Measurements from ENCODE around the gene EDAR.

DNA sequence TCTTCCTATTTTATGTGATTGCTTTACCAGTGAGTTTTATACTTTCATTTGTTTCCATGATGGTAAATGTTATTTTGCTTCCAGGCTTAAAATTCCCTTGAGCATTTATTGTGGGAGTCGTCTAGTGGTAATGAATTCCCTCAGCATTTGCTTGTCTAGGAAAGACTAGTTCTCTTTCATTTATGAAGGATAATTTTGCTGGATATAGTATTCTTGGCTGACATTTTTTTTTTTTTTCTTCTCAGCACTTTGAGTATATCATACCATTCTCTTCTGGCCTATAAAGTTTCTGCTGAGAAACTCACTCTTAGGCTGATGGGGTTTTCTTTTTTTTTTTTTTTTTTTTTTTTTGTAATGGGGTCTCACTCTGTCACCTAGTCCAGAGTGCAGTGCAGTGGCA is 99.1 kb downstream of the EDAR start:
- no peak for TF ChIP-seq CTCF (IDR thresholded peaks at IDR 0.05)
- TF ChIP-seq ZFX (IDR thresholded peaks at IDR 0.05; ENCODE audit: borderline replicate concordance), result no peak

All from 22Rv1 (cell line).